ENCODE measurements around the gene CUX1.

- no peak for TF ChIP-seq EZH2phosphoT487 (IDR thresholded peaks at IDR 0.05; ENCODE audit: low read length)
- TF ChIP-seq CTCF (IDR thresholded peaks at IDR 0.05; ENCODE audit: low read length) = no peak
- no peak for TF ChIP-seq EZH2 (optimal IDR thresholded peaks at IDR 0.05; ENCODE audit: low read depth, low read length)
Measured at GRCh38 chr7:101859411-101860106, 42.1 kb downstream of the CUX1 start.

All from MM.1S (cell line).